Uterus (tissue), 2 donors: ENCODE data around the gene DAND5.

ENCODE experiments used
- CTCF ChIP-seq, 4 experiments: fragments of 200-600 bp in 2 of 4; fragments of 450-650 bp in 2 of 4; sonication (generic) in 2 of 4; IDR thresholded peaks; one replicate each; pipeline ENCODE4 v1.5.1; 2016 to 2019; ENCODE audit warnings: antibody characterized with exemption in 4 of 4, mild to moderate bottlenecking in 2 of 4, moderate library complexity in 1 of 4
- POLR2A ChIP-seq, 2 donors: fragments of 450-650 bp; IDR thresholded peaks; one replicate each; pipeline ENCODE4 v1.6.1; 2016; ENCODE audit warnings: antibody characterized with exemption in 2 of 2, mild to moderate bottlenecking in 1 of 2, moderate library complexity in 1 of 2

- TF ChIP-seq CTCF (IDR thresholded peaks at IDR 0.05) (no peak), POLR2A (IDR thresholded peaks at IDR 0.05) (no peak)
These were observed 15.8 kb downstream of the DAND5 start for GRCh38 chr19:12985049-12985776.
